Muscle of back (tissue), 11 donors: ENCODE data around the gene GPATCH2. TPM values are rescaled to one million over a fixed set of nuclear protein-coding genes. Genes with fewer than 3 reads are reported as not detected.
"Not testable (repeated sequence)": the region's sequence is repeated elsewhere in the genome, so short reads cannot be mapped to it uniquely, and the experiment has no call there.

Source experiments
- DNase-seq, 3 donors: peaks; one replicate each; pipeline versions ENCODE4 v3.0.0 to v3.0.0-alpha.2; 2013
- polyA plus RNA-seq, 10 donors: library from polyadenylated mRNA; unstranded; fragments of 120-200 nt; gene quantifications; one replicate each; pipeline ENCODE4 v1.2.1, GENCODE V29; 2013; ENCODE audit not compliant: insufficient read length in 10 of 10

Gene GPATCH2
- polyA plus RNA-seq, 10 donors: 10.5 to 16.8 (median 13.3) TPM

DNA sequence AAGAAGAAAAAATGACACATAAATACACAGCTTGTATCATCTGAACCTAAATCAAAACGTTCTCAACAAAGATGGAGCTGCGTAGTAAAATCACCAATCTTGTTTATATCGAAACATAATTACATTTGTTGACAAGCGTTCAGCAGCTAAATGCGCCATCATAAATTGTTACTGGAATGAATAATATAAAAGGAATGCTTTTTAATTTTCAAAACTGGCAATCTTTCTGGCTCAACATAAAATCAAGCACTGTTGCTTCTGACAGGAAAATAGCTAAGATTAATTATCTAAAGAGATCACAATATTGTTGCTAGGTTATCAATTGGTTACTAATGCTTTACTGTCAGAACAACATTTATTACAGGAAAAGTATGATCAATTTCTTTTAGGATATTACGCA lies 181.5 kb downstream of the GPATCH2 start:
- no peak for DNase-seq

DNA sequence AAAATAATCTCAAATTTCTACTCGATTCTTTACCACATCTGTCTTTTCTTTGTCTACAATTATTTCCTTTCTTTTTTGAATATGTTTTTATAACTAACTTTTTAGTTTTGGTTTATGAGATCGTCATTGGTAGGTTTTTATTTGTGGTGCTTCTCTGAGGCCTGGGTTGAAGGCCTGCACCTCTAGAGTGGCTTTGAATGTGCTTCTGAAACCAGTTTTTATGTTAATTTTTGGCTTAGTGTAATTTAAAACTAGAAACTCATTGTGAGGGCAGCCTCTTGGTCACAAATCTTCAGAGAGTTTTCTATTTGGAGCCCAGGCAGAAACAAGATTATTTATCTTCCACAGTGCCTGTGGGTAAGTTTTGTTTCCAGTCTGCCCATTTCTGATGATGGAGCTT lies 187.0 kb downstream of the GPATCH2 start:
- no peak for DNase-seq

DNA sequence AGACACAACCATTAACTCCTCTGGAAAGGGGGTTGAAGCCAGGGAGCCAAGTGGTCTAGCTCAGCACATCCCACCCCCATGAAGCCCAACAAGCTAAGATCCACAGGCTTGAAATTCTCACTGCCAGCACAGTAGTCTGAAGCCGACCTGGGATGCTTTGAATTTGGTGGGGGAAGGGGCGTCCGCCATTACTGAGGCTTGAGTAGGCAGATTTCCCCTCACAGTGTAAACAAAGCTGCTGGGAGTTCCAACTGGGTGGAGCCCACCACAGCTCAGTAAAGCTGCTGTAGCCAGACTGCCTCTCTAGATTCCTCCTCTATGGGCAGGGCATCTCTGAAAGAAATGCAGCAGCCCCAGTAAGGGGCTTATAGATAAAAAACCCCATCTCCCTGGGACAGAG lies 193.5 kb downstream of the GPATCH2 start:
- DNase-seq: no peak

DNA sequence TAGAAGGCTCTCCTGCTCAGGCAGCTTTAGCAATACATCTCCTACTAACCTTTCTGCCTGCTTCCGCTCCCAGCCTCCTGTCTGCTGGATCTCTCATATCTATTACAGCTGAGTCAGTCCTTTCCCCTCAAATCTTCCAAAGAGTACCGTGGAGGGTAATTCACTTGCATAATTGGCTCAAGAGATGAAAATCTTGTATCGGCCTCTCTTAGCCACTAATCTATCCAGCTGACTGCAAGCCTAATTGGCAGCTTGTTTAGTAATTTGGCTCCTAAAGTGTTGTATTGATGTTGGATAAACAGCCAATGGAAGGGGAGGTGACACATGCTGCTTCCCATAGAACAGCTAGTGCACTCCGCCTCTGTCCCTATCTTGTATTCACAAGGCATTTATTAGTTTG lies 195.7 kb downstream of the GPATCH2 start:
- peak in 2 of 3 donors; percentile 29 to 41 for DNase-seq

DNA sequence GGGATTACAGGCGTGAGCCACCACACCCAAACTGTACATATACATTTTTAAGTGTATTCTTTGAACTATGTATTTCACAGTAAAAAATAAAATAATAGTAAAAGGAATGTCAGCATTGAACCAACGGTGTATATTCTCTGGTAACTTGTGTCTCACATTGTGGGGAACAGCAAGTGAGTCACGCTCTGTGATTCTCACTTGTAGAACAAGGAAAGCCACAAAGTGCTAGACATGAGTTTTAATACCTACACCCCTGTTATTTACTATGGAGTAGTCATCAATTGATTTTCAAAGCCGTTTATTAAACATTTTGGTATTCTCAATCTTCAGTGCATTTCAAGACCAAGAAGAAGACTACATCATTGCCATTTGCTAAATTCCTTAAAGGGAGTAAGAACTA lies 197.2 kb downstream of the GPATCH2 start:
- no peak for DNase-seq

DNA sequence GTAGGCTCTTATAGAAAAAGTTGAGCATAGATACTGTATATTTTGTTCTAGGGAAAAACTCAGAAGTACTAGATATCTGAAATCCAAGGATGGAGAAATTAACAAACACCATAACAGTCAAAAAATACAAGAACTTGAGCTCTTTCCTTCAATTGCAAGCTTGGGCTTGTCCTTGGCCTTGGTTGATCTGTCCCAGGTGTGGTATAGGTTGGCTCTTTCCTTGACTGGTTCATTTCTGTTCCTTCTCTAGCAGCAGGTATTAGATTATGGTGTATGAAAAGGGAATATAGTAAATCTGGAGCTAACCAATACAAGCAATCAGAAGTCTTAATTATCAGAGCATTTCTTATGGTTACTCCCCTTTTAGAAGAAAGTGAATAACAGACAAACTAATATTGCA lies 198.6 kb downstream of the GPATCH2 start:
- DNase-seq: no peak

DNA sequence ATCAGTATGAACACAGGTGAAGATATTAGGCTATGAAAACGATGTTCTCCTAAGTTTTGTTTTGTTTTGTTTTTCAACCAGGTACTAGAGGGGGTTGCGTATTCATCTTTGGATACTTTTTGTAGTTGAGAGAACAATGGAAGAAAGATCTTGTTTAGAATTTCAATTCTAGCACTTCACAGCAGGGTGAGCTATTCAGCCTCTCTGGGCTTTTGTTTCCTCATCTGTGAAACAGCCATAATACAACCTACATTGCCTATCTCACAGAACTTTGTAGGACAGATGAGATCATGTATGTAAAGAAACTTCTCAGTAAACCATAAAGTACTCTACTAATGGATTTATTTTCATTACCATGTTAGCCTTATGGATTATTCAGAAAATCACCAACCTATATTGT lies 199.5 kb downstream of the GPATCH2 start:
- no peak for DNase-seq

DNA sequence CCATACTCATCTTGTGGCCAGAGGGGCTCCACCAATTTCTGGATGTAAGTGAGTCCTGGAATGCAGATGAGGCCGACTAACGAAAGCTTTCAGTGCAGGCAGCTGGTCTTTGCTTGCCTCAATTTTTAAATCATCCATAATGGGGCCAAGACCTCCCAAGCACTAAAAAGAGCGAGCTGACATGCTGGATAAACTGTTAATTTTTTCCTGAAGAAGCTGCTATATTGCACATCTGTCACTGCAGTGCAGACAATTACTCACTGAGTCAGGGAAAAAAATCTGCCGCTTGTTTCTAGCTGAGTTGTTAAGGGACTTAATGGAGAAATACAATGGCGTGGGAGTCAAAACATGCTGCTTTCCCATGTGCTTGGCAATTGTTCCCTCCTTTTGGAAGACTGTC lies 205.5 kb downstream of the GPATCH2 start:
- DNase-seq: peak; percentile 64 to 85 (median 75)

DNA sequence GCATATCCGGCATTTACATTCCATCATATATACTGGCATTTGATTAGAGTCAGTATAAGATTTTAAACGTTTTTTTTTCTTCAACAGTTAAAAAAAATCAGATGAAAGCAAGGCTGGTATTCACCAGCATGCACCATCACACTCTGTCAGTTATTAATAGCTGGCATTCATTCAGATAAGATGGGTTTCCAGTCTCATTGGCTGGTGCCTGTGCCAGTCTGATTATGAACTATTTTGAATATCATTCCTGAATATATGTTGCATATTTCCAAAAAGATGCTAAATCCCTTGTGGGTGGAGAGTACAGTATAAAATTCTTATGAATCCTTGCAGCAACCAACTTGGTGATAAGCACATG lies 211.7 kb downstream of the GPATCH2 start:
- DNase-seq: no peak

DNA sequence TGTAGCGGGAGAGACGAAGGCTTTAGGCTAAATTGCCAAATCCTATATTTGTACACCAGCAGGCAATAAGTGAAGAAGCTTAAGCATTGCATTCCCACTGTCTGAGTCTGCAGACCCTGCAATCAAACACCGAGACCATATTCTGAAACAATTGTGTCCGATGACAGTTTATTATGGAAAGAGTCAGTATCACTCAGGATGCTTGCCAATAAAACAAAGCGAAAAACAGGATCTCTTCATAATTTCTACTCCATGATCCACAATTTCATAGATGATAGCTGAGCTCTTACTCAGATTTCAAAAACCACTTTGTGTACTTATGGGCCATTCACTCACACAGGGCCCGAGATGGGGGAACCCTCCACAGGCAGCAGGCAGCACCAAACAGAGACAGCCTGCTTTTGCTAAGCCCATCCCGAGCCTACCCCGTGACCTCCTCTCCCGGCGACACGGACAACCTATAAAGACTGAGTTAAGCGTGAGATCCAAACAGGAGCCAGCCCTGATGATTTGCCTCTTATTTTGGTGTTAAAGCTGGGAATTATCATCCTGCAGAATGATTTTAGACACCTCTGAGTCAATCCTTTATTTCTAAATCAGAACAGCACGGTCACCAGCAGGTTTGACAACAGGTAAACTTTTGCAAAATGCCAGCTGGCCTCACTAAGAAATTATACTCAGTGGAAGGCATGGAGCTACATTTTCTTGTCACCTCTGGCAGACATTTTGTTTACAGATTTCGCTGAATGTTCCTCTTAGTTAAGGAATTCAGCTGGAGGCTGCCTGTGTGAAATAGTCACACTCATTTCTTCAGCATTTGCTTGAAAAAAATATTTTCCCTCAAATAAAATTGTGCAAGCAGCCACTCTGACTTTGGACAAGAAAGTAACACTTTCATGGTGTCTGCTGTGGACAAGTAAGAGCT lies 212.4 kb downstream of the GPATCH2 start:
- no peak for DNase-seq

DNA sequence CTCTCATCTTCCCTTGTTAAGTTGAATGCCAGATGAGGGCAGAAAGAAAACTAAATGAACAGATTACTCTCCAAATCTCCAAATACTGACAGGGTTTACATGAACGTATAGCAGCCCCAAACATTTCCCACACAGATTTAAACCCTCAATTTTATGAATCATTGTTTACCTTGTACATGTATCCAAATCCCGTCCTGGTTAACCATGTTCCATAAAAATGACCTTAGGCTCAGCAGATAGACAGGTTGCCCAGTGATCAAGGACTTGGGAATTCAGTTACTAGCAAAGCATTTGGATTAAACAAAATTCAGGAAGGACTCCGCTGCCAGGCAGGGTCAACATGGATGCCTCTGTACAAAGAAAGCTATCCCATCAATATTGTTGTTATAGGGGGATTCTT lies 213.5 kb downstream of the GPATCH2 start:
- DNase-seq: no peak

DNA sequence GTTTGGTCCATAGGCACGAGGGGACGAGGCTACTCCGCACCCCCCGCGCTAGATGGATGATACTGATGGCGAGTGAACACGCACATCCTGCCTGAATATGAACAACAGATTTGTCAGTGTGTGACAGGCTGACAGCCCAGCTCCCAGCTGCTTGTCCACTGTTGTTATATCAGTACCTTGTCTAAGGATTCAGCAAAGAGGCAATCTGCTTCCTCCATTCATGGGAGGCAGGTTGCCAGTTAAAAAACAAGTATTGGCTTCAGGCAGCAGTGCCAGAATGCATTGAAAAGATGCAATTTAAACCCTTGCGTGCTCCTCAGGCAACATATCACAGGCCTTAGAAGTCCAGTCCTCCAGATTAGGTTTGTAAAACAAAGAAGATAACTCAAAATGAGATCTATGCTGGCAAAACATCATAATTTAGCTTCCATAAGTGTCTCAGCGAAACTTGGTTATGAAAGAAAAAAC lies 223.3 kb downstream of the GPATCH2 start:
- peak in 2 of 3 donors; percentile 9 to 43 for DNase-seq

DNA sequence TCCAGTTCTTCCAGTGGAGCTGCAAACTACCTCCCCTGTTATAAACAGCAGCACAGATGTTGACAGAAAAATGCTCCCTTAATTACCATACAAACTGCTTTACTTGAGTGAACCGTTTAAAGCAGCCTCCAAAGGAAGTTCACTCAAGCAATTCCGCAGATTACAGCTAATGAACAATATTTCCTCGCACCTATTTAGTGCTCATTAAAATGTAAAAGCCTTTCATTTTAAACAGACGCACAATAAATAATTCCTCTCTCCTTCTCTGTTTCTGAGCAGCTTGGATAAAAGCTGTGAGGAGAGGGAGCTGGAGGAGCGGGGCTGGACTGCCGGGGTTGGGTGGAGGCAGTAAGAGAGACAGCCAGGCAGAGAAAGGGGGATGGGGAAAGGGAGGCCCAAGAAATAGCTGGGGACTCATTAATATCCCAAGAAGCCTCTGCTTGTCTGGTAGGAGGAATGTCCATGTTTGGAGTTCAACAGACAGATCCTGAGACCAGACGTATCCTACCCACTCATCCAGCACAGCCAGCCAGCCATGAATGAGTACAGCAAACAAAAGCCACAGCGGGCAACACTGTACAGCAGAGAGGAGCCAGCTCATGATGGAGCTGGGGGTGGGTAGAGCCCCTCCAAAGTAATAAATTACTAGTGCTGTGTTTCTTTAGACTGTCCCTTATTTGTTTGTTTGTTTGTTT lies 227.7 kb downstream of the GPATCH2 start:
- no peak for DNase-seq

DNA sequence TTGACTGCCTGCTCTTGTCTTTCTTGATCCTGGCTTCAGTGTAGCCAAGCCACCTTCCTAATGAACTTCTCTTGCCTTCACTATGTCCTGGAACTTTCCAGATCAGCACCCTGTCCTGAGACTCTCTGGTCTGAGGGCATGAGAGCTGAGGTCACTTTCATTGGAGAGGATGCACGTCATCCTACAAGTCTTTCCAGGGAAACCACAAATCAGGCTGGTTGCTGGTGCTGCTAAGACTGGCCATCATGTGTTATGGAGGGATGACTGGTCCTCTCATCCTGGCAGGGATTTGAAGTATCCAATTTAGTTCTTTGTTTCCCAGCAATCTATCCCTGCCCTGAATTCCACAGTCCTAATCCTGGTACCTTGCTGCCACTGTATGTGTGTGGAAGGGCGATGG lies 228.6 kb downstream of the GPATCH2 start:
- DNase-seq: no peak

DNA sequence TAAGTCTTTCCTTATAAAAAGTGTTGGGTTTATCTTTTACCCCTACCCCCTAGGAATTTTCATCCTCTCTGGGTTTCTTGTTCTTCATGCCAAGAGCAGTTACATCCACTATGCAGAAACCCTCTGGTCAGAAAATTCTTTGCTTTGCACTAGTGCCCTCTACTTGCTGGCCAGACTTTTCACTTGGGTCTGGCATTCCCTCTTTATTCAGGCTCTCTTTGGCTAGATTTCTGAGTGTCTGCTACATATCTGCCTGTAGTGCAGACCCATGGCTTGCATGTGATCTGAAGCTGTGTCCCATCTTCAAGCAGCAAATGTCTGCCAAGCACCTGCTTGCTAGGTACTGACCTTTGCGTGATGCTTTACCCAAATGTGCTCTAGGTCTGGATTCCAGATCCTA lies 237.0 kb downstream of the GPATCH2 start:
- peak in 1 of 3 donors; percentile 11 for DNase-seq

DNA sequence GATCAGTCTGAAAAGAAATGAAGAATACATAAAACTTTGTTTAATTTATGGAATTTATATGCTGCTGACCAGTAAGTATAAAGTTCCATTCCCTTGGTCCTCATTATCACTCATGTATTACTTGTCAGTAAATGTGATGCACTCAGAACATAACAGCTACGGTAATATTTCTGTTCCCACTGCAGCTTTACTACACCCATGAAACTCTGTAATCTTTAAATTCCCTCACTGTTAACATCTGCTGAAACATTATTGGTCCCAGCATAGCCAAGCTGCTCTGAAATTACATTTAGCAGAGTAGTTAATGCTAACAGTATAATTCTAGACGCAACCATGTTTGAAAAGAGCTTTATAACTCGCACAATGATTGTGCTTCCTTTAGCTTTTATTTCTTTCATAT lies 238.4 kb downstream of the GPATCH2 start:
- peak in 2 of 3 donors; percentile 10 to 36 for DNase-seq

DNA sequence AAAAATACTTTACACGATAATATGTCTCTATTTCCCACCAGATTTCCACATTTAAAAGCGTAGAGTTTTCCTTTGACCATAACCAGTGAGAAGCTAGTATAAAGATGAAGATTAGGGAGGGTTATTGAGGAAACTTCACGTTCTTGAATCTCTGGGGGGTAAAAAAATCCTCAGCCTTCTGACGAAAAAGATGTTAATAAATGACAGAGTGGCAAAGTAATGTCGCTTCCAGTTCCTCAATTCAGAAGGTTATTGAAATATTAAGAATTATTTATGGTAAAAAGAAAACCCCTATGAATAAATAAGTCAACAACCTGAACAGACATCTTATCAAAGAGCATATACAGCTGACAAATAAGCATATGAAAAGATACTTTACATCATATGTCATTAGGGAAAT lies 241.0 kb downstream of the GPATCH2 start:
- DNase-seq: no peak

DNA sequence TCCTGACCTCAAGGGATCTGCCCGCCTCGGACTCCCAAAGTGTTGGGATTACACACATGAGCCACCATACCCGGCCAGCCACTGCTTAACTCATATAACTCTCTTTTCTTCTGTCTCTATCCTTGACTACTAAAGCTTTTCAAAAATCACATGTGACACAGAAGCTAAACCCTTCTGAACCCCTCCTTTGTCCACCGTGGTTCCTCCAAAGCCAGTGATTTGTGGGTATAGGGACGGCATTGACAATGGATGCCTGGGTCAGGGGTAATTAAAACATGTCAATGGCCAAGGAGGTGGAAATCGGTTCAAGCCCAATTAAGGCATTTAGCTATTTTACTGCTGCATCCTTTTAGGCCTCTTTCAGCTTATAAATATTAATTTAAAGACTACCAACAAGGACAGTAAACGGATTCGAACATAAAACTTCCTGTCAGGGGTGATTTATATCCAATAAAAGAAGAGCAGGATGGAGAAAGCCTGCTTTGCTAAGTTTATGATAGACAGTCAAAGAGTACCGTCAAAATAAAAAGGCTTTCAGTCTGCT lies 242.3 kb downstream of the GPATCH2 start:
- no peak for DNase-seq

DNA sequence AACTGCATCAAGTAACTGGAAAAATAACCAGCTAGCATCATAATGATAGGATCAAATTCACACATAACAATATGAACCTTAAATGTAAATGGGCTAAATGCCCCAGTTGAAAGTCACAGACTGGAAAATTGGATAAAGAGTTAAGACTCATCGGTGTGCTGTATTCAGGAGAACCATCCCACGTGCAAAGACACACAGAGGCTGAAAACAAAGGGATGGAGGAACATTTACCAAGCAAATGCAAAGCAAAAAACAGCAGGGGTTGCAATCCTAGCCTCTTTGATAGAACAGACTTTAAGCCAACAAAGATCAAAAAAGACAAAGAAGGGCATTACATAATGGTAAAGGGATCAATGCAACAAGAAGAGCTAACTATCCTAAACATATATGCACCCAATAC lies 249.1 kb downstream of the GPATCH2 start:
- DNase-seq: not testable (repeated sequence)

DNA sequence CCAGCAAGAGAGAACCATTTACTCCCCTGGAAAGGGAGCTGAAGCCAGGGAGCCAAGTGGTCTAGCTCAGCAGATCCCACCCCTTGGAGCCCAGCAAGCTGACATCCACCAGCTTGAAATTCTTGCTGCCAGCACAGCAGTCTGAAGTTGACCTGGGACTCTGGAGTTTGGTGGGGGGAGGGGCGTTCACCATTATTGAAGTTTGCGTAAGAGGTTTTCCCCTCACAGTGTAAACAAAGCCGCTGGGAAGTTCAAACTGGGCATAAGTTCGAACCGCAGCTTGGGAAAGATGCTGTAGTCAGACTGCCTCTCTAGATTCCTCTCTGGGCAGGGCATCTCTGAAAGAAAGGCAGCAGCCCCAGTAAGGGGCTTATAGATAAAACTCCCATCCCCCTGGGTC lies 251.1 kb downstream of the GPATCH2 start:
- DNase-seq: not testable (repeated sequence)

DNA sequence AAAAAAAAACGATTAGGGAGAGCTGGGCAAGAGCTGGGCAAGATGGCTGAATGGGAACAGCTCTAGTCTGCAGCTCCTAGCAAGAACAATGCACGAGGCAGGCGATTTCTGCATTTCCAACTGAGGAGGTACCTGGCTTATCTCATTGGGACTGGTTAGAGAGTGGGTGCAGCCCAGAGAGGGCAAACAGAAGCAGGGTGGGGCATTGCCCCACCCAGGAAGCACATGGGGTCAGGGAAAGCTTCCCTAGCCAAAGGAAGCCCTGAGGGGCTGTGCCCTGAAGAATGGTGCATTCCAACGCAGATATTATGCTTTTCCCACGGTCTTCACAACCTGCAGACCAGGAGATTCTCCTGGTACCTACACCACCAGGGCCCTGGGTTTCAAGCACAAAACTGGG lies 251.6 kb downstream of the GPATCH2 start:
- DNase-seq: no peak
